ENCODE results near the gene HOMEZ.
"Not testable (repeated sequence)": the region's sequence is repeated elsewhere in the genome, so short reads cannot be mapped to it uniquely, and the experiment has no call there.

DNA sequence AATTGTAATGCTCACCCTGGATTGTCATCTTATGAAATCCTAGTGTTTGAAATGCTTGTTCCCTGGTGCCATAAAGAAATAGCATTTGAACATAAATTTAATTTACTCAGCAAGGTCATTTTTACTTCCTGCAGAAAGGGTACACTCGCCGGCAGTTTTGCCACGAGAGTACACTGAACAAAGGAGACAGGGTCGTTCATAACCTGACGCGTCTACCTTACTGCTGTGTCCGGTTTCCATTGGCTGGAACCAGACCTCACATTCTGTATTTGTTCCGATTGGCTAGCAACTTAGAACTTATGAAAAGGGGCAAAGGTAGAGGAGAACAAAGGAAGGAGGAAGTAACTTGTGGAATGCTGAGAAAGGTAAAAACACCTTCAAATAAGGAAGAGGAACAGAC is 25.1 kb downstream of the HOMEZ start:
- TF ChIP-seq POLR2A (IDR thresholded peaks at IDR 0.05; ENCODE audit: low read depth, low read length), result not testable (repeated sequence)
- TF ChIP-seq, protein P1, sequence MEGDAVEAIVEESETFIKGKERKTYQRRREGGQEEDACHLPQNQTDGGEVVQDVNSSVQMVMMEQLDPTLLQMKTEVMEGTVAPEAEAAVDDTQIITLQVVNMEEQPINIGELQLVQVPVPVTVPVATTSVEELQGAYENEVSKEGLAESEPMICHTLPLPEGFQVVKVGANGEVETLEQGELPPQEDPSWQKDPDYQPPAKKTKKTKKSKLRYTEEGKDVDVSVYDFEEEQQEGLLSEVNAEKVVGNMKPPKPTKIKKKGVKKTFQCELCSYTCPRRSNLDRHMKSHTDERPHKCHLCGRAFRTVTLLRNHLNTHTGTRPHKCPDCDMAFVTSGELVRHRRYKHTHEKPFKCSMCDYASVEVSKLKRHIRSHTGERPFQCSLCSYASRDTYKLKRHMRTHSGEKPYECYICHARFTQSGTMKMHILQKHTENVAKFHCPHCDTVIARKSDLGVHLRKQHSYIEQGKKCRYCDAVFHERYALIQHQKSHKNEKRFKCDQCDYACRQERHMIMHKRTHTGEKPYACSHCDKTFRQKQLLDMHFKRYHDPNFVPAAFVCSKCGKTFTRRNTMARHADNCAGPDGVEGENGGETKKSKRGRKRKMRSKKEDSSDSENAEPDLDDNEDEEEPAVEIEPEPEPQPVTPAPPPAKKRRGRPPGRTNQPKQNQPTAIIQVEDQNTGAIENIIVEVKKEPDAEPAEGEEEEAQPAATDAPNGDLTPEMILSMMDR (IDR thresholded peaks at IDR 0.05; ENCODE audit: extremely low read depth in 1 of 2, insufficient read depth in 1 of 2, low read depth in 1 of 2, low read length in 2 of 2), result not testable (repeated sequence)

All from endothelial cell of umbilical vein (primary cell).